K562 (cell line): ENCODE data around the gene PBX2. TPM values are rescaled to one million over a fixed set of nuclear protein-coding genes. Genes with fewer than 3 reads are reported as not detected.

Source experiments
- ATF2 ChIP-seq: sonication (generic); formaldehyde crosslinking; IDR thresholded peaks from 2 replicates; pipeline ENCODE4 v1.8.1; 2022; ENCODE audit warnings: missing genetic modification reagents
- NR1H2 ChIP-seq: sonication (generic); formaldehyde crosslinking; IDR thresholded peaks from 2 replicates; pipeline ENCODE4 v1.4.0; 2020; ENCODE audit warnings: mild to moderate bottlenecking, missing genetic modification reagents
- RHOXF2B ChIP-seq: fragments of 250-450 bp; sonication (Bioruptor Pico); conservative IDR thresholded peaks from 2 replicates; pipeline ENCODE4 v1.5.1; 2021
- TCF7 ChIP-seq: sonication (generic); IDR thresholded peaks from 2 replicates; pipeline ENCODE4 v1.6.1; 2016; ENCODE audit warnings: antibody characterized with exemption, borderline replicate concordance
- ZC3H11A ChIP-seq: IDR thresholded peaks from 2 replicates; pipeline ENCODE4 v1.6.1; 2012; ENCODE audit warnings: low read depth, low read length, improper control_type of control experiment
- ZNF24 ChIP-seq: fragments of 450-650 bp; IDR thresholded peaks from 2 replicates; pipeline ENCODE4 v1.6.1; 2016
- ZNF253 ChIP-seq: fragments of 250-450 bp; sonication (Bioruptor Pico); conservative IDR thresholded peaks from 2 replicates; pipeline ENCODE4 v1.6.1; 2021; ENCODE audit warnings: mild to moderate bottlenecking
- ZNF263 ChIP-seq: sonication (generic); formaldehyde crosslinking; IDR thresholded peaks from 2 replicates; pipeline ENCODE4 v1.8.0; 2022; ENCODE audit warnings: mild to moderate bottlenecking, missing genetic modification reagents, borderline replicate concordance
- ZNF407 ChIP-seq: fragments of 450-650 bp; IDR thresholded peaks from 2 replicates; pipeline ENCODE4 v1.6.1; 2016; ENCODE audit warnings: low read depth
- polyA plus RNA-seq, 8 experiments: library from polyadenylated mRNA; depleted of rRNA in 4 of 8; stranded (reverse) in 5 of 8; unstranded in 3 of 8; fragments of >200 nt; fragmentation: Nextera tagmentation in 2 of 8; fragmentation: Illumina TruSeq in 1 of 8; extraction: Ambion mirVana in 2 of 8; extraction: Trizol in 1 of 8; gene quantifications; 2 replicates each; pipeline versions ENCODE4 v1.2.1 to v1.2.3, GENCODE V29; 2011 to 2014; ENCODE audit warnings: inconsistent platforms in 1 of 8, missing spikeins in 1 of 8
- total RNA-seq, 7 experiments: library from RNA; depleted of rRNA in 6 of 7; stranded (reverse); fragments of >200 nt in 6 of 7; fragmentation: Illumina TruSeq in 2 of 7; extraction: Trizol in 2 of 7; gene quantifications; 2 replicates each; pipeline versions ENCODE4 v1.2.1 to v1.2.3, GENCODE V29; 2011 to 2021; ENCODE audit warnings: low replicate concordance in 1 of 7
- TF ChIP-seq, protein P1 (sequence below): fragments of 450-650 bp; IDR thresholded peaks from 2 replicates; pipeline ENCODE4 v1.6.1; 2016; ENCODE audit warnings: low read depth, mild to moderate bottlenecking, moderate library complexity
- TF ChIP-seq, protein P2 (sequence below): IDR thresholded peaks from 2 replicates; pipeline ENCODE4 v1.6.1; 2016; ENCODE audit warnings: missing genetic modification characterization, missing compliant biosample characterization

Gene PBX2
- total and polyA plus RNA-seq, 9 of the 15 experiments (the other 6 are each of a cell fraction or from before 2014, with no cell fraction given) = 1.9 to 134 (median 62.5) TPM

DNA sequence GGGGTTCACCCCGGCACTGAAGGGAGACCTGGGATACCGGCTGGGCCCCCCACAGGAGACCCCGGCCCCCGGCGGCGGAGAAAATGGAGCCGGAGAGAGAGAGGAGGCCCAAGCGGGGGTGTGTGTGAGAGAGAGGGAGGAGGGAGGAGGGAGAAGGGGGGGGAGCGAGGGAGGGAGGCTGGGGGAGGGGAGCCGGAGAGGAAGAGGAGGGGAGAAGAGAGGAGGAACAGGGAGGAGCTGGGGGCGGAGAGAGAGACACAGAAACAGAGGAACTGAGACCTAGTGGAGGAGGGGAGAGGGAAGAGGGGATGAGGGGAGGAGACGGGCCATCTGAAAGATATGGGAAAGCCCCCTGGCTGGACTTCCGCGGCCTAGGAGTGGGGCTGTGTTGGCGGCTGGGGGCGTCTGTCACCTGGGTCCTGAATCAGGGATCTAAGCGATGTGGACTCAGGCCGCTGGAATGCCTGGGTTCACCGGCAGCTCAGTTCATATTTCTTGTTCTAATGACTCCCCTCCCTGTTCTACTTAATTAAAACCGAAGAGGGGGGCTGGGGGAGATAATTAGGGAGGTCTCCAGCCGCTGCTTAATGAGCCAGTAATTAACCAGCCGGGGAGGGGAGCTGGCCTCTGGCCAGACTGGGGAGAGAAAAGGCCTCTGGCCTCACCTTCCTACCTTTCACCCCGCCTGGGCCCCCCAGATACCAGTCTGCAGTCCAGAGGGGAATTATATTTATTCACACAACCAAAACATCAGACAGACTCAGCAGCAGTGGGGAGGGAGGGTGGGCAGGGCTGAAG lies at the start of gene PBX2 (continued):
- TF ChIP-seq, protein P1, sequence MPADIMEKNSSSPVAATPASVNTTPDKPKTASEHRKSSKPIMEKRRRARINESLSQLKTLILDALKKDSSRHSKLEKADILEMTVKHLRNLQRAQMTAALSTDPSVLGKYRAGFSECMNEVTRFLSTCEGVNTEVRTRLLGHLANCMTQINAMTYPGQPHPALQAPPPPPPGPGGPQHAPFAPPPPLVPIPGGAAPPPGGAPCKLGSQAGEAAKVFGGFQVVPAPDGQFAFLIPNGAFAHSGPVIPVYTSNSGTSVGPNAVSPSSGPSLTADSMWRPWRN = no peak
- TF ChIP-seq ZC3H11A (no peak), TCF7 (no peak), ZNF253 (CRISPR knock-in tag) (no peak), ZNF263 (CRISPR knock-in tag) (peak; percentile 100), ZNF407 (no peak), ATF2 (CRISPR knock-in tag) (no peak), RHOXF2B (CRISPR knock-in tag) (0 out of 2 replicates have a peak, but pooled peaks have one; percentile 9), NR1H2 (no peak), ZNF24 (no peak)
- TF ChIP-seq, protein P2, sequence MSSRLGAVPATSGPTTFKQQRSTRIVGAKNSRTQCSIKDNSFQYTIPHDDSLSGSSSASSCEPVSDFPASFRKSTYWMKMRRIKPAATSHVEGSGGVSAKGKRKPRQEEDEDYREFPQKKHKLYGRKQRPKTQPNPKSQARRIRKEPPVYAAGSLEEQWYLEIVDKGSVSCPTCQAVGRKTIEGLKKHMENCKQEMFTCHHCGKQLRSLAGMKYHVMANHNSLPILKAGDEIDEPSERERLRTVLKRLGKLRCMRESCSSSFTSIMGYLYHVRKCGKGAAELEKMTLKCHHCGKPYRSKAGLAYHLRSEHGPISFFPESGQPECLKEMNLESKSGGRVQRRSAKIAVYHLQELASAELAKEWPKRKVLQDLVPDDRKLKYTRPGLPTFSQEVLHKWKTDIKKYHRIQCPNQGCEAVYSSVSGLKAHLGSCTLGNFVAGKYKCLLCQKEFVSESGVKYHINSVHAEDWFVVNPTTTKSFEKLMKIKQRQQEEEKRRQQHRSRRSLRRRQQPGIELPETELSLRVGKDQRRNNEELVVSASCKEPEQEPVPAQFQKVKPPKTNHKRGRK = no peak
